ENCODE results near the gene ST8SIA6. TPM values are rescaled to one million over a fixed set of nuclear protein-coding genes. Genes with fewer than 3 reads are reported as not detected.

The ST8SIA6 gene
- total RNA-seq, 1 donor from 2014 or later, result 12.5 TPM

GRCh38 chr10:17429490-17429889 lies 24.9 kb downstream of the ST8SIA6 start:
- intact Hi-C loops (cut with DNase I), result no loop called here
- no peak for TF ChIP-seq CTCF (IDR thresholded peaks at IDR 0.05)
- Histone ChIP-seq H3K4me1 (peaks cover 26% of the 10 kb centered on the region), H3K9me3 (no peaks in the 10 kb centered on the region), H3K27me3 (ENCODE audit: low read depth) (no peaks in the 10 kb centered on the region), H3K36me3 (no peaks in the 10 kb centered on the region), H3K4me3 (no peak overlapping the region), H3K27ac (peak overlapping the region; percentile 42)
- ATAC-seq (no peak), DNase-seq (no peak)

DNA sequence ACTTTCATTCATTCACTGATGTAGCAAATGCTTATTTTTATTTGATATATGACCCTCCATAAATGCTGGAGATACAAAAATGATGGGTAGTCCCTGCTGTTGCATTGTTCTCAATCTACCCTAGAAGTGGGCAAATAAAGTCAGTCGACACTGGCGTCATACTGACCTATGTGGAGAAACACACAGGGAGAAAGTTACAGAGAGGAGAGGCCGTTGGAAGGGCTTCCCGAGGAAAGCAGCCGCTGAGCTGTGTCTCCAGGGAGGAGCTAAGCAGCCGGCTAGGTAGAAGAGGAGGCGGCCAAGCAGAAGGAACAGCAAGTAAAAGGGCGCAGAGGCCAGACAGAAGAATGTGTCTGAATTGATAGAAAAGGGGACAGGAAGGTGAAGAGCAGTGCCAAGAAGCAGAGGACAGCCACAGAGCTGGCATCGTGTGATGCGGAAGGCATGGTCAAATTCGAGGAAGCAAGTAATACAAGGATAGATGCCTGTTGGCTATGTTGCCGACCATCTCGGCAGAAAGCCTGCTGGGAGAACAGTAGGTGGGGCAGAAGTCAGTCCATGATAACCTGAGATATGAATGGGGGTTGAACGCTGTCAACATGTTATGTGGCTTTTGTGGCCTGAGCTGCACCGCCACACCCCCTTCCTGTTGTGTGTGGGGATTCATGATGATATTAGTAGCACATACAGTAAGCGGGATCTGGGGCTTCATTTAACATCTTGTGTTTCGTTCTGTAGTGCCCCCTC lies 25.9 kb downstream of the ST8SIA6 start:
- H3K36me3 ChIP-seq, result no peaks in the 10 kb centered on the region

DNA sequence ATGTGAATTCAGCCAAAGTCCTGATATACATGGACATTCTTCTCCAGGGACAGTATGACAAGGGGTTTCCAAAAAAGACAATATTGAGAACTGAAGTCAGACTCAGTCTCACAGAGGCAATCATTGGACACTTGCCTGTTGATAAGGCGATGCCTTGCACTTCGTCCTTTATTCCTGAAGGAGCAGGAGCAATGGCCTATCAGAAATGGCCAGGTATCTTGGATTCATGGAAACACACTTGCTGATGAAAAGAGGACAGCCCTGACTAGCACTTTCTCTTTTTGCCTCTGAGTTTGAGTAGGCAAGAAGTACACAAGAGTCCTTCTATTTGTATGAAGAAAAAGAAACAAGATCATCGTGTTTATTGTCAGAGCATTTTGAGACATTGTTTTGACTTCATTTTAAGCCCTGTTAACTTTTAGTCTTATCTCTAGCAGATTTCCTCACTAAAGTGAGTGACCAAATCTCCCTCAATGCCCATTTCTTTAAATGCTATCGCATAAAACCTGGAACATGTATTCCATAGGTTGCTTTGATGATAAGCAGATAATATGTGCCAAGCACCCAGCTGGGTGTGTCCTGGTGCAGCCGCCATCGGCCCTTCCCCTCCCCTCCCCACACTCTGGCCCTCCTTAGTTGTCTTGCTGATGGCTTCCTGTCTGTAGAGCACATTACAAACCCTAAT lies 26.6 kb downstream of the ST8SIA6 start:
- ATAC-seq (no peak), DNase-seq (no peak)
- H3K4me3 ChIP-seq, result no peak overlapping the region
- no peaks in the 10 kb centered on the region for H3K27me3 ChIP-seq (ENCODE audit: low read depth)
- H3K9me3 ChIP-seq, result no peaks in the 10 kb centered on the region
- peak overlapping the region; percentile 42 for H3K27ac ChIP-seq
- no peaks in the 10 kb centered on the region for H3K36me3 ChIP-seq
- H3K4me1 ChIP-seq, result peaks cover 26% of the 10 kb centered on the region
- intact Hi-C loops (cut with DNase I), result no loop called here
- no peak for TF ChIP-seq CTCF (IDR thresholded peaks at IDR 0.05)

More for the DNA sequence above, 25.9 kb downstream of the ST8SIA6 start:
- Histone ChIP-seq H3K27ac (peak overlapping the region; percentile 42), H3K9me3 (no peaks in the 10 kb centered on the region), H3K27me3 (ENCODE audit: low read depth) (no peaks in the 10 kb centered on the region), H3K4me3 (peak overlapping the region; percentile 12), H3K4me1 (peaks cover 26% of the 10 kb centered on the region)
- intact Hi-C loops (cut with DNase I), result no loop called here
- TF ChIP-seq CTCF (IDR thresholded peaks at IDR 0.05), result no peak
- peak; percentile 51 for ATAC-seq
- DNase-seq, result no peak

- TF ChIP-seq CTCF (IDR thresholded peaks at IDR 0.05), result no peak
- no peak for DNase-seq
- Histone ChIP-seq H3K27me3 (ENCODE audit: low read depth) (no peaks in the 10 kb centered on the region), H3K4me1 (peaks cover 26% of the 10 kb centered on the region), H3K36me3 (no peaks in the 10 kb centered on the region), H3K27ac (peak overlapping the region; percentile 42), H3K4me3 (no peak overlapping the region), H3K9me3 (no peaks in the 10 kb centered on the region)
- ATAC-seq, result no peak
- intact Hi-C loops (cut with DNase I), result no loop called here
Observed at GRCh38 chr10:17427201-17427600, 27.2 kb downstream of the ST8SIA6 start.

DNA sequence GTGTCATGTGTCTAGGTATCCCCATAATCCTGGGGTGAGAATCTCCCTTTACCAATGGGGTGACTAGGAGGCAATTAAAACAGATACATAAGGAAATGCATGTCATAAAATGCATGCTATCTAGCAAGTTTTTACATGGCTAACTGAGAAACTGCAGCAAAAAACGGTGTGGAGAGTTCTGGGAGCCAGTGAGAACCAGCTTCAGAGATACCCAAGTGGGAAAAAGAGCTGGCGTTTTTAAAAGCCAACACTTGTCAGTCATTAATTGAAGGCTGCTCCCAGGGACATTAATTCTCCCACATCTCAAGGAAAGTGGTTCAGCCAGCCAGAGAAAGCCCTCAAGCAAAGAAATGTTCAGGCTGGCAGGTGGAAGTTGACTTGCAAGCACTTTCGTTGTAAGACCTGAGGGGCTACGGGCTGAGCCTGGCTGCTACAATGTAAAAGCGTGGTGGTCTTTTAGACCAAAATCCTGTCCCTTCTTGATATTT lies 28.1 kb downstream of the ST8SIA6 start:
- peak overlapping the region; percentile 48 for H3K27ac ChIP-seq
- H3K9me3 ChIP-seq, result no peaks in the 10 kb centered on the region
- H3K36me3 ChIP-seq, result no peaks in the 10 kb centered on the region
- H3K27me3 ChIP-seq (ENCODE audit: low read depth), result no peaks in the 10 kb centered on the region
- H3K4me1 ChIP-seq, result peaks cover 26% of the 10 kb centered on the region
- TF ChIP-seq CTCF (IDR thresholded peaks at IDR 0.05), result no peak
- no peak overlapping the region for H3K4me3 ChIP-seq
- intact Hi-C loops (cut with DNase I), result no loop called here
- no peak for DNase-seq
- ATAC-seq, result no peak

All from lower lobe of right lung (tissue), 2 donors.